ENCODE measurements around the gene MANSC4. TPM values are rescaled to one million over a fixed set of nuclear protein-coding genes. Genes with fewer than 3 reads are reported as not detected.

MANSC4 gene
- total and polyA plus RNA-seq, 5 donors from 2014 or later = 1.5 to 2.4 (median 1.9) TPM; not detected in 2

- Mint-ChIP-seq H3K27me3 (no peaks in the 10 kb centered on the region), H3K9me3 (no peaks in the 10 kb centered on the region), H3K36me3 (peaks cover 3% of the 10 kb centered on the region), H3K4me1 (peaks cover 2 to 5% (median 5%) of the 10 kb centered on the region in 4 donors), H3K4me3 (no peak overlapping the region), H3K27ac (no peak overlapping the region)
- Histone ChIP-seq H3K36me3 (ENCODE audit: control insufficient read depth, insufficient read depth, low read length) (no peaks in the 10 kb centered on the region), H3K9me3 (ENCODE audit: control insufficient read depth in 2 of 2, low read length in 2 of 2) (no peaks in the 10 kb centered on the region), H3K4me3 (ENCODE audit: low read depth, low read length) (no peak overlapping the region), H3K27ac (ENCODE audit: insufficient read depth, low read length, poor library complexity, severe bottlenecking) (no peak overlapping the region), H3K4me1 (ENCODE audit: control insufficient read depth, insufficient read depth, low read length, poor library complexity, severe bottlenecking) (peaks cover 5% of the 10 kb centered on the region), H3K27me3 (ENCODE audit: control insufficient read depth, insufficient read depth, low read length) (no peaks in the 10 kb centered on the region)
- ATAC-seq (ENCODE audit: low read depth in 2 of 2) = no peak
- DNase-seq = no peak
These were observed 10.8 kb downstream of the MANSC4 start for GRCh38 chr12:27769142-27769673.

GRCh38 chr12:27766587-27766986 is 13.4 kb downstream of the MANSC4 start:
- Mint-ChIP-seq H3K4me3 (no peak overlapping the region), H3K9me3 (no peaks in the 10 kb centered on the region), H3K27me3 (no peaks in the 10 kb centered on the region), H3K27ac (no peak overlapping the region), H3K4me1 (peaks cover 0 to 5% (median 4%) of the 10 kb centered on the region in 4 donors), H3K36me3 (peaks cover 7% of the 10 kb centered on the region)
- no peak for ATAC-seq (ENCODE audit: low read depth in 2 of 2)
- Histone ChIP-seq H3K27ac (ENCODE audit: insufficient read depth, low read length, poor library complexity, severe bottlenecking) (no peak overlapping the region), H3K9me3 (ENCODE audit: control insufficient read depth in 2 of 2, low read length in 2 of 2) (no peaks in the 10 kb centered on the region), H3K4me1 (ENCODE audit: control insufficient read depth, insufficient read depth, low read length, poor library complexity, severe bottlenecking) (peaks cover 1% of the 10 kb centered on the region), H3K27me3 (ENCODE audit: control insufficient read depth, insufficient read depth, low read length) (no peaks in the 10 kb centered on the region), H3K36me3 (ENCODE audit: control insufficient read depth, insufficient read depth, low read length) (no peaks in the 10 kb centered on the region), H3K4me3 (ENCODE audit: low read depth, low read length) (no peak overlapping the region)
- DNase-seq = peak in 1 of 3 donors; percentile 16

GRCh38 chr12:27762757-27763156 is 17.3 kb downstream of the MANSC4 start:
- no peak overlapping the region for H3K27ac ChIP-seq (ENCODE audit: insufficient read depth, low read length, poor library complexity, severe bottlenecking)
- Mint-ChIP-seq H3K4me3 (no peak overlapping the region), H3K4me1 (peaks cover 0 to 2% (median under 1%) of the 10 kb centered on the region in 4 donors), H3K27me3 (no peaks in the 10 kb centered on the region), H3K27ac (no peak overlapping the region), H3K36me3 (peaks cover 6% of the 10 kb centered on the region), H3K9me3 (no peaks in the 10 kb centered on the region)
- ATAC-seq (ENCODE audit: low read depth in 2 of 2) (no peak), DNase-seq (peak in 1 of 3 donors; percentile 26)
- no peaks in the 10 kb centered on the region for H3K27me3 ChIP-seq (ENCODE audit: control insufficient read depth, insufficient read depth, low read length)
- no peaks in the 10 kb centered on the region for H3K36me3 ChIP-seq (ENCODE audit: control insufficient read depth, insufficient read depth, low read length)
- no peak overlapping the region for H3K4me3 ChIP-seq (ENCODE audit: low read depth, low read length)
- no peaks in the 10 kb centered on the region for H3K4me1 ChIP-seq (ENCODE audit: control insufficient read depth, insufficient read depth, low read length, poor library complexity, severe bottlenecking)
- no peaks in the 10 kb centered on the region for H3K9me3 ChIP-seq (ENCODE audit: control insufficient read depth in 2 of 2, low read length in 2 of 2)

GRCh38 chr12:27756670-27757195 is 23.3 kb downstream of the MANSC4 start:
- Histone ChIP-seq H3K4me1 (ENCODE audit: control insufficient read depth, insufficient read depth, low read length, poor library complexity, severe bottlenecking) (no peaks in the 10 kb centered on the region), H3K27me3 (ENCODE audit: control insufficient read depth, insufficient read depth, low read length) (no peaks in the 10 kb centered on the region), H3K27ac (ENCODE audit: insufficient read depth, low read length, poor library complexity, severe bottlenecking) (no peak overlapping the region), H3K4me3 (ENCODE audit: low read depth, low read length) (no peak overlapping the region), H3K9me3 (ENCODE audit: control insufficient read depth in 2 of 2, low read length in 2 of 2) (no peaks in the 10 kb centered on the region), H3K36me3 (ENCODE audit: control insufficient read depth, insufficient read depth, low read length) (peaks cover 22% of the 10 kb centered on the region)
- H3K27me3 Mint-ChIP-seq = no peaks in the 10 kb centered on the region
- no peaks in the 10 kb centered on the region for H3K9me3 Mint-ChIP-seq
- no peak overlapping the region for H3K27ac Mint-ChIP-seq
- H3K4me1 Mint-ChIP-seq = peaks cover 0 to 7% (median 0%) of the 10 kb centered on the region in 4 donors
- no peak for DNase-seq
- no peak overlapping the region for H3K4me3 Mint-ChIP-seq
- no peak for ATAC-seq (ENCODE audit: low read depth in 2 of 2)
- peaks cover 18% of the 10 kb centered on the region for H3K36me3 Mint-ChIP-seq

- no peaks in the 10 kb centered on the region for H3K27me3 ChIP-seq (ENCODE audit: control insufficient read depth, insufficient read depth, low read length)
- H3K27ac ChIP-seq (ENCODE audit: insufficient read depth, low read length, poor library complexity, severe bottlenecking) = no peak overlapping the region
- H3K4me3 Mint-ChIP-seq = no peak overlapping the region
- no peaks in the 10 kb centered on the region for H3K9me3 Mint-ChIP-seq
- DNase-seq = no peak
- peaks cover 18% of the 10 kb centered on the region for H3K36me3 Mint-ChIP-seq
- no peak overlapping the region for H3K4me3 ChIP-seq (ENCODE audit: low read depth, low read length)
- H3K27ac Mint-ChIP-seq = peak overlapping the region in 2 of 3 donors; percentile 62 to 64
- no peaks in the 10 kb centered on the region for H3K27me3 Mint-ChIP-seq
- no peaks in the 10 kb centered on the region for H3K9me3 ChIP-seq (ENCODE audit: control insufficient read depth in 2 of 2, low read length in 2 of 2)
- peaks cover 26% of the 10 kb centered on the region for H3K36me3 ChIP-seq (ENCODE audit: control insufficient read depth, insufficient read depth, low read length)
- H3K4me1 Mint-ChIP-seq = peaks cover 0 to 7% (median 0%) of the 10 kb centered on the region in 4 donors
- H3K4me1 ChIP-seq (ENCODE audit: control insufficient read depth, insufficient read depth, low read length, poor library complexity, severe bottlenecking) = no peaks in the 10 kb centered on the region
- ATAC-seq (ENCODE audit: low read depth in 2 of 2) = no peak
These were observed 25.2 kb downstream of the MANSC4 start for GRCh38 chr12:27754795-27755194.

- H3K27me3 ChIP-seq (ENCODE audit: control insufficient read depth, insufficient read depth, low read length) = no peaks in the 10 kb centered on the region
- no peak for ATAC-seq (ENCODE audit: low read depth in 2 of 2)
- no peak overlapping the region for H3K27ac ChIP-seq (ENCODE audit: insufficient read depth, low read length, poor library complexity, severe bottlenecking)
- H3K36me3 ChIP-seq (ENCODE audit: control insufficient read depth, insufficient read depth, low read length) = peaks cover 32% of the 10 kb centered on the region
- Mint-ChIP-seq H3K27ac (peak overlapping the region in 1 of 3 donors; percentile 32), H3K9me3 (no peaks in the 10 kb centered on the region), H3K27me3 (no peaks in the 10 kb centered on the region), H3K36me3 (peaks cover 14% of the 10 kb centered on the region), H3K4me1 (peaks cover 3 to 14% (median 7%) of the 10 kb centered on the region in 4 donors), H3K4me3 (no peak overlapping the region)
- no peaks in the 10 kb centered on the region for H3K4me1 ChIP-seq (ENCODE audit: control insufficient read depth, insufficient read depth, low read length, poor library complexity, severe bottlenecking)
- no peaks in the 10 kb centered on the region for H3K9me3 ChIP-seq (ENCODE audit: control insufficient read depth in 2 of 2, low read length in 2 of 2)
- DNase-seq = no peak
- no peak overlapping the region for H3K4me3 ChIP-seq (ENCODE audit: low read depth, low read length)
These were observed 28.5 kb downstream of the MANSC4 start for GRCh38 chr12:27751386-27752047.

- Mint-ChIP-seq H3K4me3 (no peak overlapping the region), H3K27me3 (no peaks in the 10 kb centered on the region), H3K27ac (peak overlapping the region in 2 of 3 donors; percentile 15 to 72)
These were observed 32.8 kb downstream of the MANSC4 start for GRCh38 chr12:27747111-27747820.

More at GRCh38 chr12:27747111-27747820, 32.8 kb downstream of the MANSC4 start:
- H3K36me3 ChIP-seq (ENCODE audit: control insufficient read depth, insufficient read depth, low read length) = peaks cover 32% of the 10 kb centered on the region
- H3K4me3 ChIP-seq (ENCODE audit: low read depth, low read length) = no peak overlapping the region
- H3K9me3 Mint-ChIP-seq = no peaks in the 10 kb centered on the region
- H3K27ac ChIP-seq (ENCODE audit: insufficient read depth, low read length, poor library complexity, severe bottlenecking) = no peak overlapping the region
- H3K4me1 ChIP-seq (ENCODE audit: control insufficient read depth, insufficient read depth, low read length, poor library complexity, severe bottlenecking) = no peaks in the 10 kb centered on the region
- ATAC-seq (ENCODE audit: low read depth in 2 of 2) (no peak), DNase-seq (no peak)
- H3K36me3 Mint-ChIP-seq = peaks cover 28% of the 10 kb centered on the region
- H3K4me1 Mint-ChIP-seq = peaks cover 6 to 11% (median 8%) of the 10 kb centered on the region in 4 donors
- no peaks in the 10 kb centered on the region for H3K9me3 ChIP-seq (ENCODE audit: control insufficient read depth in 2 of 2, low read length in 2 of 2)
- H3K27me3 ChIP-seq (ENCODE audit: control insufficient read depth, insufficient read depth, low read length) = no peaks in the 10 kb centered on the region
